H1 (cell line): ENCODE results near the gene CNDP1. TPM values are rescaled to one million over a fixed set of nuclear protein-coding genes. Genes with fewer than 3 reads are reported as not detected.

ENCODE experiments used
- CTCF ChIA-PET: fragments of 300-600 bp; sonication (Branson Sonifier 250); formaldehyde crosslinking; loops from one replicate; lab custom pipeline; 2021; ENCODE audit not compliant: partially characterized antibody; lab: Charles Lee
- POLR2A ChIA-PET: fragments of 300-600 bp; sonication (Branson Sonifier 250); formaldehyde crosslinking; loops from one replicate; lab custom pipeline; 2021; ENCODE audit warnings: inconsistent platforms; ENCODE audit not compliant: partially characterized antibody; lab: Charles Lee
- DNase-seq, 2 experiments: peaks; one replicate each; pipeline versions ENCODE4 v3.0.0 to v3.0.0-alpha.2; 2010 to 2022; ENCODE audit warnings: low spot score in 2 of 2, low read depth in 1 of 2, mixed read lengths in 1 of 2
- FAIRE-seq: peaks from 2 replicates; lab custom pipeline; 2011; peaks lifted over from hg19 to GRCh38; lab: Jason Lieb, UNC
- H2AFZ ChIP-seq: 2 replicates; pipeline ENCODE4 v1.8.1; 2012; ENCODE audit warnings: low read length, inconsistent platforms
- H2AK5ac ChIP-seq: 2 replicates; pipeline ENCODE4 v1.6.1; 2013; ENCODE audit warnings: low read depth, low read length
- H2BK120ac ChIP-seq: replicated peaks from 2 replicates; pipeline ENCODE3; 2013; ENCODE audit warnings: low read depth, low read length, inconsistent platforms
- H2BK12ac ChIP-seq: 2 replicates; pipeline ENCODE4 v1.6.1; 2013; ENCODE audit warnings: low read depth, low read length
- H2BK15ac ChIP-seq: 2 replicates; pipeline ENCODE4 v1.6.1; 2013; ENCODE audit warnings: low read length
- H2BK20ac ChIP-seq: 2 replicates; pipeline ENCODE4 v1.6.1; 2013; ENCODE audit warnings: low read length
- H2BK5ac ChIP-seq: 2 replicates; pipeline ENCODE4 v1.6.1; 2013; ENCODE audit warnings: low read depth, low read length
- H3K14ac ChIP-seq: 2 replicates; pipeline ENCODE4 v1.6.1; 2013; ENCODE audit warnings: inconsistent platforms; ENCODE audit not compliant: insufficient read length
- H3K18ac ChIP-seq: 2 replicates; pipeline ENCODE4 v1.6.1; 2013; ENCODE audit warnings: low read length; ENCODE audit errors: extremely low read depth
- H3K23ac ChIP-seq: 2 replicates; pipeline ENCODE4 v1.6.1; 2013; ENCODE audit warnings: inconsistent platforms; ENCODE audit not compliant: insufficient read length
- H3K23me2 ChIP-seq: 2 replicates; pipeline ENCODE4 v1.6.1; 2013; ENCODE audit warnings: low read depth, low read length
- H3K27ac ChIP-seq: 2 replicates; pipeline ENCODE4 v1.6.1; 2011; ENCODE audit warnings: low read depth, low read length, inconsistent platforms
- H3K27me3 ChIP-seq, 4 experiments: replicated peaks in 1 of 4; 1 replicate in 1 of 4; 2 replicates in 3 of 4; pipeline versions ENCODE4 v1.6.1 to v1.8.1; 2011 to 2013; ENCODE audit warnings: low read length in 3 of 4, mild to moderate bottlenecking in 3 of 4, inconsistent platforms in 2 of 4, mixed read lengths in 2 of 4, moderate library complexity in 1 of 4; ENCODE audit not compliant: control insufficient read depth in 3 of 4, insufficient read depth in 3 of 4; ENCODE audit errors: extremely low read depth in 1 of 4
- H3K36me3 ChIP-seq, 4 experiments: 2 replicates each; pipeline versions ENCODE4 v1.6.1 to v1.8.1; 2011 to 2013; ENCODE audit warnings: mild to moderate bottlenecking in 4 of 4, low read length in 3 of 4, moderate library complexity in 2 of 4, control low read depth in 1 of 4, inconsistent platforms in 1 of 4; ENCODE audit not compliant: insufficient read depth in 4 of 4, control insufficient read depth in 2 of 4
- H3K4ac ChIP-seq: replicated peaks from 2 replicates; pipeline ENCODE3; 2013; ENCODE audit warnings: low read length, low read depth, mixed read lengths, inconsistent platforms; ENCODE audit not compliant: insufficient read length
- H3K4me1 ChIP-seq, 4 experiments: replicated peaks in 1 of 4; 1 replicate in 1 of 4; 2 replicates in 3 of 4; pipeline versions ENCODE4 v1.6.1 to v1.8.1; 2011 to 2013; ENCODE audit warnings: low read length in 3 of 4, inconsistent platforms in 2 of 4, mixed read lengths in 1 of 4; ENCODE audit not compliant: insufficient read depth in 4 of 4, control insufficient read depth in 3 of 4
- H3K4me2 ChIP-seq, 2 experiments: 2 replicates each; pipeline versions ENCODE4 v1.6.1 to v1.8.1; 2011 to 2013; ENCODE audit warnings: low read depth in 2 of 2, low read length in 2 of 2, control low read depth in 1 of 2, inconsistent platforms in 1 of 2, mild to moderate bottlenecking in 1 of 2; ENCODE audit not compliant: insufficient read depth in 1 of 2
- H3K4me3 ChIP-seq, 4 experiments: fragments of 200-600, 300-600 bp in 1 of 4; sonication (generic), shearing (Covaris generic), sonication (Bioruptor Twin) in 1 of 4; 2 replicates each; pipeline versions ENCODE4 v1.5.1 to v1.8.1; 2011 to 2016; ENCODE audit warnings: low read length in 4 of 4, low read depth in 3 of 4, control low read depth in 2 of 4, inconsistent platforms in 2 of 4, mild to moderate bottlenecking in 2 of 4, mixed read lengths in 1 of 4, moderate library complexity in 1 of 4; ENCODE audit not compliant: insufficient read depth in 2 of 4; ENCODE audit errors: extremely low read depth in 1 of 4
- H3K56ac ChIP-seq: replicated peaks from 2 replicates; pipeline ENCODE3; 2013; ENCODE audit warnings: low read depth, mild to moderate bottlenecking, mixed read lengths, low read length, inconsistent platforms; ENCODE audit not compliant: insufficient read length
- H3K79me1 ChIP-seq: 2 replicates; pipeline ENCODE4 v1.6.1; 2013; ENCODE audit warnings: low read depth, low read length, control low read depth
- H3K79me2 ChIP-seq, 2 experiments: 2 replicates each; pipeline versions ENCODE4 v1.6.1 to v1.8.1; 2012 to 2013; ENCODE audit warnings: low read length in 2 of 2, mild to moderate bottlenecking in 2 of 2, inconsistent platforms in 1 of 2; ENCODE audit not compliant: insufficient read depth in 2 of 2, control insufficient read depth in 1 of 2
- H3K9ac ChIP-seq, 4 experiments: replicated peaks in 1 of 4; 1 replicate in 1 of 4; 2 replicates in 3 of 4; pipeline versions ENCODE4 v1.6.1 to v1.8.1; 2011 to 2013; ENCODE audit warnings: low read depth in 3 of 4, low read length in 3 of 4, control low read depth in 2 of 4, mild to moderate bottlenecking in 2 of 4, moderate library complexity in 2 of 4, inconsistent platforms in 1 of 4; ENCODE audit errors: extremely low read depth in 1 of 4
- H3K9me3 ChIP-seq, 2 experiments: 2 replicates each; pipeline versions ENCODE4 v1.6.1 to v1.8.1; 2012 to 2013; ENCODE audit warnings: mild to moderate bottlenecking in 2 of 2, moderate library complexity in 2 of 2, control low read depth in 1 of 2, inconsistent platforms in 1 of 2, low read depth in 1 of 2, low read length in 1 of 2, mixed read lengths in 1 of 2; ENCODE audit not compliant: insufficient read depth in 2 of 2
- H4K20me1 ChIP-seq, 2 experiments: replicated peaks in 1 of 2; 2 replicates each; pipeline versions ENCODE3 to v1.8.1; 2011 to 2013; ENCODE audit warnings: inconsistent platforms in 2 of 2, low read length in 2 of 2, mild to moderate bottlenecking in 1 of 2; ENCODE audit not compliant: insufficient read depth in 2 of 2, control insufficient read depth in 1 of 2
- H4K5ac ChIP-seq: 2 replicates; pipeline ENCODE4 v1.6.1; 2013; ENCODE audit warnings: low read length, low read depth, mixed read lengths, inconsistent platforms; ENCODE audit not compliant: insufficient read length
- H4K8ac ChIP-seq: 2 replicates; pipeline ENCODE4 v1.8.0; 2013; ENCODE audit warnings: mild to moderate bottlenecking, moderate library complexity, low read length, inconsistent platforms; ENCODE audit not compliant: insufficient read depth; ENCODE audit errors: extremely low read depth
- H4K91ac ChIP-seq: replicated peaks from 2 replicates; pipeline ENCODE3; 2013; ENCODE audit warnings: low read length, mixed read lengths, inconsistent platforms; ENCODE audit not compliant: insufficient read length
- BACH1 ChIP-seq: IDR thresholded peaks from 2 replicates; pipeline ENCODE4 v1.6.1; 2012; ENCODE audit warnings: low read length, improper control_type of control experiment
- NRF1 ChIP-seq: IDR thresholded peaks from 2 replicates; pipeline ENCODE4 v1.6.1; 2011; ENCODE audit warnings: mild to moderate bottlenecking, low read depth, low read length, improper control_type of control experiment
- WGBS, 2 experiments: shearing (Covaris generic) in 1 of 2; methylation state at CpG; one replicate each; pipeline versions ENCODE4 v1.1.6 to v1.1.7; 2013 to 2015; ENCODE audit warnings: low lambda C conversion rate in 2 of 2, mixed read lengths in 2 of 2, inconsistent platforms in 1 of 2, low coverage in 1 of 2, missing lambda C conversion rate in 1 of 2; ENCODE audit not compliant: insufficient replicate concordance in 2 of 2, insufficient coverage in 1 of 2, insufficient read length in 1 of 2; ENCODE audit errors: extremely low coverage in 1 of 2, missing lambda C conversion rate in 1 of 2; 5-methylcytosine and 5-hydroxymethylcytosine counted together
- polyA plus RNA-seq, 7 experiments: library from polyadenylated mRNA; depleted of rRNA in 3 of 7; stranded (reverse) in 5 of 7; unstranded in 2 of 7; fragments of >200 nt in 5 of 7; fragments of 200-250 nt in 2 of 7; gene quantifications; 1 replicate in 5 of 7; 2 replicates in 1 of 7; 4 replicates in 1 of 7; pipeline versions ENCODE4 v1.2.1 to v1.2.3, GENCODE V29; 2011 to 2013; ENCODE audit warnings: missing spikeins in 2 of 7, mixed read lengths in 2 of 7
- total RNA-seq: library from RNA; stranded (reverse); fragmentation: NEBNext Ultra II Directional; extraction: Animal tissue kit (Norgen Biotek cat#: 25700); gene quantifications from 2 replicates; pipeline ENCODE4 v1.2.1, GENCODE V29; 2021
- TF ChIP-seq, protein P1 (sequence below): IDR thresholded peaks from 2 replicates; pipeline ENCODE4 v1.6.1; 2012; ENCODE audit warnings: inconsistent platforms

CNDP1 gene
- total and polyA plus RNA-seq, 2 of the 8 experiments (the other 6 are each of a cell fraction or from before 2014, with no cell fraction given) = 0.09 TPM; not detected in 1

DNA sequence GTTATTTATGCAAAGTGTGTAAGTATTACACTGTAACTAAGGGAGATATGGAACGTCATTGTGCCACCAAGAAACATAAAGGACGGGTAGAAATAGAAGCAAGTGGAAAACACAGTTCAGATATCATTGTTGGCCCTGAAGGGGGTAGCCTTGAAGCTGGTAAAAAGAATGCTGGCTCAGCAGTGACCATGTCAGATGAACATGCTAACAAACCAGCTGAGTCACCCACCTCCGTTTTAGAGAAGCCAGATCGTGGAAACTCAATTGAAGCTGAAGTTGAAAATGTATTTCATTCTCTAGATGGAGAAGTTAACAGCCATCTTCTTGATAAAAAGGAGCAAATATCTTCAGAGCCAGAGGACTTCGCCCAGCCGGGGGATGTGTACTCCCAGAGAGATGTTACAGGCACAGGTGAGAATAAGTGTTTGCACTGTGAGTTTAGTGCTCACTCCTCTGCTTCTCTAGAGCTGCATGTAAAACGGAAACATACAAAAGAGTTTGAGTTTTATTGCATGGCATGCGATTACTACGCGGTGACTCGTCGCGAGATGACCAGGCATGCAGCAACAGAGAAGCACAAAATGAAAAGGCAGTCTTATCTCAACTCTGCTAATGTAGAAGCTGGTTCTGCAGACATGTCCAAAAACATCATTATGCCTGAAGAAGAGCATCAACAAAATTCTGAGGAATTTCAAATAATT, 99.5 kb downstream of the CNDP1 start:
- H3K79me2 ChIP-seq = peaks cover 0 to under 1% of the 10 kb centered on the region in 2 experiments; a peak in 1 of 4 replicates
- no peaks in the 10 kb centered on the region for H3K79me1 ChIP-seq
- no peaks in the 10 kb centered on the region for H3K9me3 ChIP-seq
- H3K56ac ChIP-seq = no peak overlapping the region
- no peak overlapping the region for H3K23ac ChIP-seq
- POLR2A ChIA-PET = no interaction called here
- no peak overlapping the region for H3K4ac ChIP-seq
- H3K36me3 ChIP-seq = no peaks in the 10 kb centered on the region
- no peak overlapping the region for H3K14ac ChIP-seq
- no peak for DNase-seq
- H4K5ac ChIP-seq = no peak overlapping the region
- H4K91ac ChIP-seq = no peak overlapping the region
- no peak overlapping the region for H2AFZ ChIP-seq
- CTCF ChIA-PET = interaction anchor here (1.3 to 3.3 kb wide), 3 partner anchors 10 to 35 kb away, joined by 3 to 11 read pairs (median 3); no protein-coding TSS in a partner anchor
- no peak overlapping the region for H3K9ac ChIP-seq
- H2BK120ac ChIP-seq = no peak overlapping the region
- no peak overlapping the region for H3K18ac ChIP-seq
- H4K20me1 ChIP-seq = no peaks in the 10 kb centered on the region
- no peaks in the 10 kb centered on the region for H3K27me3 ChIP-seq
- no peak overlapping the region for H3K4me2 ChIP-seq
- H3K4me1 ChIP-seq = no peaks in the 10 kb centered on the region
- no peak overlapping the region for H2BK20ac ChIP-seq
- no peak for FAIRE-seq
- H2BK15ac ChIP-seq = no peak overlapping the region
- no peak overlapping the region for H2BK5ac ChIP-seq
- H3K27ac ChIP-seq = no peak overlapping the region
- no peak overlapping the region for H2BK12ac ChIP-seq
- H3K4me3 ChIP-seq = no peak overlapping the region
- WGBS, 2 experiments = 92% methylated on average over 13 of the region's 13 CpGs; no CpG with 5 or more reads in 1 of the 2 experiments
- no peak overlapping the region for H2AK5ac ChIP-seq
- TF ChIP-seq, protein P1, sequence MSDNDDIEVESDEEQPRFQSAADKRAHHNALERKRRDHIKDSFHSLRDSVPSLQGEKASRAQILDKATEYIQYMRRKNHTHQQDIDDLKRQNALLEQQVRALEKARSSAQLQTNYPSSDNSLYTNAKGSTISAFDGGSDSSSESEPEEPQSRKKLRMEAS = no peak
- TF ChIP-seq BACH1 (0 out of 2 replicates have a peak, but pooled peaks have one; percentile 33), NRF1 (no peak)
- TF ChIP-seq, all 59 proteins: peak for 1
- Histone ChIP-seq H4K8ac (no peak overlapping the region), H3K23me2 (no peaks in the 10 kb centered on the region)
